Stimulated activated CD4-positive, alpha-beta T cell treated with anti-CD3 and anti-CD28 coated beads, Interleukin-4, amount 100 ng/mL, for 48 hours (primary cell): ENCODE data around the gene SULT4A1.

Experiments used
- DNase-seq, 2 donors: peaks; one replicate each; pipeline ENCODE4 v3.0.0-alpha.2; 2020; ENCODE audit warnings: low read depth in 2 of 2

SULT4A1 gene

GRCh38 chr22:43828998-43829782, 33.1 kb downstream of the SULT4A1 start:
- DNase-seq: no peak

DNA sequence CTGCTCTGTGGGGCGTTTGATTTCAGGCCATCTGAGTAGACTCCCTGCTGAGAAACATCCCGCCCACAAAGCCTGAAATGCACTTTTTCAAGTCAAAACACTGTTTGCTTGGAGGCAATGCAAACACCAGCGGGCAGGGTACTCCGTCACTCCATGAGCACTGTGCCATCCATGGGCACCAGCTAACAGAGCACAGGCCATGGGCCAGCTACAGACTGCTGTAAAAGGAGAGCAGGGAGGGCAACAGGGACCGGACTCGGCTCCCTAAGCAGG, 33.7 kb downstream of the SULT4A1 start:
- DNase-seq: no peak

- DNase-seq: no peak
Observed at GRCh38 chr22:43827926-43828724, 34.2 kb downstream of the SULT4A1 start.

GRCh38 chr22:43827003-43827735, 35.1 kb downstream of the SULT4A1 start:
- no peak for DNase-seq

GRCh38 chr22:43826142-43827002, 35.9 kb downstream of the SULT4A1 start:
- no peak for DNase-seq

DNA sequence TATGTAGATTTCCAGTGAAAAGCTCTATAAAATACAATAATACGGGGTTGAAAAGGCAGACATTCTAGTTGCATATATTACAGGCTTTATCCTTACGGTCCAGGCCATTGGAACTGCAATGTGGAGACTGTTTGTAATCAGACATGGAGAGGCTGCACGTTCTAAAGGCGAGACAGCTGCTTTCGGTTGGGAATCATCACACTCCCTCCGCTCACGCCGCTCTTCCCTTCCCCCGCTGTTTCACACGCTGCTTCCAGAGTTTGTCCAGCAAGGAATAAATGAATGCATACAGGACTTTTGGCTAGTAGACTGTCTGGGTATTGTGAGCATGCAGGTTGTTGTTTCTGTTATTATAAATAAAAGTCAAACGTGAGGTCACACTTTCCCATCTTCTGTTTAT, 36.7 kb downstream of the SULT4A1 start:
- DNase-seq: no peak

DNA sequence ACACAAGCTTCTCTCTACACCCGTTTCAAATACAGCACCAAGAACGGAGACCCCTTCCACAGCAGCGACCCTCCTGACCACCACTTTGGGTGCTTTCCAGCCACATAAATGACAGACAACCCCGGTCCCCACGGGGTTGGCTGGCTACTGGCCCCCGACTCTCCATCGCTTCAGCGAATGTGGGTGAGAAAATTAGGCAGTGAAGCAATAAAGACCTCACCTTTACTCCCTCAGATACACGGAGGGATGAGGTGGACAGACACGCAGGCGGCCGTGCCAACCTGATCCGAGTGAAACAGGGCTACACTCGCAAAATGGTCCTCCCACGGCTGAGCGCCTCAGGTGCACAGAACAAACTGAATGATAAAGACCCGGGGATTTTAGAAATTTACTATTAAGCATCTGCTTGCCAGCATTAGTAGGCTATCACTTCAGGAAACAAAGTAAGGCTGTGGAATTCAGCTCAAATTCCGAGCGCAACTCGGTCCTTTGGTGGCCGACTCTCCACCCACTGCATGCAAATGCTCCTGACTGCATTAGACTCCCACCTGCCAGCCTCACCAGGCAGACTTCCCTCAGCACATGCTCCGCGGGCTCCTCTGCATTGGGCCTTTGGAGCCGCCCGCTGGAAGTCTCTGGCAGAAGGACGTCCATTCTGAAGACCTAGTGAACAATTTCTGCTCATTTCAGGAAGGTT, 37.4 kb downstream of the SULT4A1 start:
- no peak for DNase-seq

- DNase-seq: no peak
Observed at GRCh38 chr22:43823911-43824665, 38.2 kb downstream of the SULT4A1 start.

GRCh38 chr22:43823353-43823908, 38.9 kb downstream of the SULT4A1 start:
- no peak for DNase-seq

DNA sequence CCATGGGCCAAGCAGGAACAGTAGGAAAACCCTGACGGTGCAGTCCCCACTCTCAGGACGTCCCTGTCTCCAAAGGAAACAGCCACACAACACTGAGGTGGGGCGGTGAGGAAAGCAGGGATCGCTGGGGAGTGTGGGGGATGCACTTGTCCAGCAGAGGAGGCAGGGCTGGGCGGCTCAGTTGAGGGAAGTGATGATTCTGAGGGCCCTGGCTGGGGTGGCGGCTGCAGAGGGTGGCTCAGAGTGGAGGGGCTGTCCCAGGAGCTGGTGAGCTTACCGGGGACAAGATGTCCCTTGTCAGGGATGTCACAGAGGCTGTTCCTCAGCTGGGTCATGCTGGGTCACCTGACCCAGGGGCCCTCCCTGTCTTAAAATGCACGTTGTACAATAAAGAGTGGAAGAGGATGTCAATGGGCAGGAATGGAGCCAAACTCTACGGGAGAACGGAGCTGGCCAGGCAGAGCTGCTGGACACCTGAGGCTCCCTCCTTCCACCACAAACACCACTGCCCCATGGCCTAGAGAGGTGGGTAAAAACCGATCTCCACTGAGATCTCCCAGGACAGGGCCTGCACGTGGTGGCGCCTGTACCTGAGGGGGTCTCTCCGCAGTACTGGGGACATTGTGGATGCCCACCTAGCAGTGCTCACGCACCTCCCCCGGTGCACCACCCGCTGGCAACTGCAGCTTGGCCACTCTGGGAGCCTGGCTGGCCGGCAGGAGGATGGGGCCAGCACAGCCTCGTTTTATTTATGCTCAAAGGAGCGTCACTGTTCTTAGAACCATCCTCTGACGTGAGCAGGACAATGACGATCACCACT, 40.5 kb downstream of the SULT4A1 start:
- no peak for DNase-seq

DNA sequence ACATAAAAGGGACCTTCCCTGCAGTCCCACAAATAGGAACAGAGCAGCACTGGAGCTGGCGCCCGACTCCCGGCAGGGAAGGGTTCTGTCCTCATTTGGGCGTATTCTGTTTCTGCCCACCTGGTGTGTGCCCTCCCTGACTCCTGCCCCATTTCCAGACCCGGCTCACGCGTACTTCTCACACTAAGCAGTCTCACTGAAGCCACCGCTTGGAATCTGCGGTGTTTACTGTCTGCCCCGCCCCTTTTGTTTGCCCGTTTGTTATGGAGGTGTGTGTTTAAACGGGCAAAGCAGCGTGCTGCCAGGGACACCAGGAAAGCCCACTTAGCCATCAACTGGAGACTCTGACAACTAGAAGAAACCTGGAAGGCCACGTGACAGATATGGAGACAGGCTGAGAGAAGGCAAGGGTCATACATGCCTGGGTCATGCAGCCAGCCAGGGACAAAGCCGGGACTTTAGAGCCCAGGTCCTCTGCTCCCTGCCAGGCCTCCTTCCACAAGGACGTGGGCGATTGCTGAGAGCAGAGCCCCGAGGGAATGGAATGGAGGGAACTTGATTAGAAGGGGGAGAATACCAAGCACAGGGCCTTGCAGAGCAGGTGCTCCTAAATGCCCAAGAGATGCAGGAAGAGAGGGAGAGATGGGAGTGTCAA, 41.5 kb downstream of the SULT4A1 start:
- DNase-seq: no peak

- no peak for DNase-seq
Observed at GRCh38 chr22:43819931-43820640, 42.2 kb downstream of the SULT4A1 start.

DNA sequence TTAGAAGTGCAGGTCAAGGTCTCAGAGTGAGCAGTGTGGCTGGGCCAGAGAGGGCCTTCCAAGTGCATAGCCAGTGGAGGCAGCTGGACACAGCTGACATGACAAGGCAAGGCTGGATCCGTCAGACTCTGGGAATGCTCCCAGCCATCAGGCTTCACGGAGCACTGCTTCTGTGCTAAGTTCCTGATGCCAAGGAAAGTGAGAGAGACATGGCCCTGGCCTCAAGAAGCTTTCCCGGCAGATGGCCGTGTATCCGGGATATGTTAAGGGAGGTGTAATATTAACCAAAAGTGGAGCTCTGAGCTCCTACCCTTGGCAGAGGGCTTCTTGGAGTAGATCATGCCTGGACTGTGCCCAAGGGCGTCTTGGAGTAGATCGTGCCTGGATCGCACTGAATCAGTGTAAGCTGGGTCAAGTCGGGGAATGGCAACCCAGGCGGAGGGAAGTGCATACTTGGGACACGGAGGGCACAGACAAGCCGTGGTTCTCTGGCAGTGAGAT, 42.8 kb downstream of the SULT4A1 start:
- DNase-seq: no peak

GRCh38 chr22:43818981-43819380, 43.3 kb downstream of the SULT4A1 start:
- no peak for DNase-seq

DNA sequence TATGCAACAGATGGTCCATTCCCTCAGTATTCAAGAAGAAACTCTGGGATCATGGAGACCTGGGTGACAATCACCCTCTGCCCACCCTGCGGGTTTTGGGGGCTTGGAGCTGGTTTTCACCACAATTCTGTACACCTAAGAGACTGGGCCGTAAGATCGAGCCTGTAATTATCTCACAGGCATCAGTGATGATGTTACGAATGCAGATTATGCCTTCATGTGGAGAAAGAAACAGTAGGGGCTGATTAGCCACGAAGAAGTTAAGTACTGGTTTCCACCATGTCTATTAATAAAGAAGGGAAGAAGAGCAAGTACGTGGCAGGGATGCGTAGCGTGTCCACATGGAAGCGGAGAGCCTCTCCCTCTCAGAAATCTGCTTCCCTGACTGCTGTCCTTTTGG, 44.9 kb downstream of the SULT4A1 start:
- no peak for DNase-seq

DNA sequence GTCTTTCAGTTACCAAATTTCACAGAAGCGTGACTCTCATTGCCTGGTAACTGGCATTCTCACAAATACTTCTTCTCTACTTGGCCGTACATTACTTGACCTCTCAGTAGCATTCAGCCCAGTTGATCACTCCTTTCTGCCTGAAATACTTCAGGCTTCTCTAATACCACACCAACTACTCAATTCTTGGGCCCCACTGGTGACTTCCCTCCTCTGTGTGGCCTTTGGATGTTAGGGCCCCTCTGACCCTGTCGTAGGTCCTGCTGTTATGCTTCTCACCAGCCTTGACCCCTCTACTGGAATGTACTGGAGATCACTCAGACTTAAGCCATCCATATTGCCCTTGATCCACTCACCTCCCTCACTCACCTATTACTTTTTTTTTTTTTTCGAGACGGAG, 48.0 kb downstream of the SULT4A1 start:
- no peak for DNase-seq

DNA sequence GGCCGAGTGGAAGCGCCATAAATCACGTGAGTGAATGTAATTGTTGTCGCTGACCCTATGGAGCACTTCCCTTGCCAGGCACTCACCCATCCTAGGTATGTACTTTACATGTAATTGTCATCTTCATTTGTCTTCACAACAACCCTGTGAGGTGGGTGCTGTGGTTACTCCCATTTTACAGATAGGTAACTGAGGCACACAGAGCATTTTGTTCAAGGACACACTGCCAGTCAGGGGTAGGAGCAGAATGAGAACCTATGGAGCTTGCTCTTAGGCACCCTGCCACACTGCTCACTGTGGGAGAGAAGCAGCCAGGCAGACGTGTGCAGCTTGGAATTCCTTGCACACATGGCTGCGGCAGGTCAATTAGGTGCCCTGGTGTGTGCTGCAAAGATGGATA, 49.4 kb downstream of the SULT4A1 start:
- DNase-seq: no peak
